ENCODE data around the gene PCED1A. TPM values are rescaled to one million over a fixed set of nuclear protein-coding genes. Genes with fewer than 3 reads are reported as not detected.

The PCED1A gene
- total and polyA plus RNA-seq, 4 donors, result 6.8 to 13.4 (median 13.0) TPM

GRCh38 chr20:2816583-2817340 lies 23.7 kb downstream of the PCED1A start:
- Histone ChIP-seq H3K27me3 (ENCODE audit: control insufficient read depth in 4 of 4, insufficient read depth in 4 of 4, low read length in 3 of 4) (no peaks in the 10 kb centered on the region), H3K36me3 (ENCODE audit: control insufficient read depth in 4 of 4, insufficient read depth in 3 of 4, low read depth in 1 of 4, low read length in 3 of 4) (no peaks in the 10 kb centered on the region), H3K4me3 (ENCODE audit: low read depth in 1 of 3, low read length in 3 of 3) (no peak overlapping the region), H3K9ac (ENCODE audit: low read depth in 1 of 2, low read length in 2 of 2) (no peak overlapping the region), H3K4me1 (ENCODE audit: control insufficient read depth in 4 of 4, insufficient read depth in 4 of 4, low read length in 3 of 4) (peaks cover 0 to 3% (median 1%) of the 10 kb centered on the region in 4 donors), H3K9me3 (ENCODE audit: control insufficient read depth in 4 of 4, low read length in 3 of 4) (peaks cover 0 to 1% (median 0%) of the 10 kb centered on the region in 4 donors), H3K27ac (ENCODE audit: low read depth in 1 of 2, low read length in 2 of 2) (no peak overlapping the region)
- no peak for TF ChIP-seq MAX (IDR thresholded peaks at IDR 0.05)
- no peak for TF ChIP-seq HNF4G (IDR thresholded peaks at IDR 0.05)
- TF ChIP-seq ZBTB33 (IDR thresholded peaks at IDR 0.05), result no peak
- TF ChIP-seq CTCF (IDR thresholded peaks at IDR 0.05; ENCODE audit: low read depth, low read length, missing input control), result no peak
- TF ChIP-seq REST (IDR thresholded peaks at IDR 0.05), result no peak
- no peak for TF ChIP-seq TAF1 (conservative IDR thresholded peaks at IDR 0.05)
- TF ChIP-seq RAD21 (IDR thresholded peaks at IDR 0.05), result no peak
- TF ChIP-seq YY1 (IDR thresholded peaks at IDR 0.05), result no peak
- TF ChIP-seq FOXA1 (IDR thresholded peaks at IDR 0.05), result no peak
- no peak for TF ChIP-seq EGR1 (IDR thresholded peaks at IDR 0.05; ENCODE audit: low read depth in 2 of 2)
- TF ChIP-seq HNF4A (conservative IDR thresholded peaks at IDR 0.05), result no peak
- no peak for TF ChIP-seq FOXA2 (IDR thresholded peaks at IDR 0.05)
- no peak for TF ChIP-seq SP1 (IDR thresholded peaks at IDR 0.05)
- no peak for TF ChIP-seq GABPA (IDR thresholded peaks at IDR 0.05 in 1 of 2, conservative IDR thresholded peaks at IDR 0.05 in 1 of 2)
- no peak for TF ChIP-seq JUND (IDR thresholded peaks at IDR 0.05)
- TF ChIP-seq ATF3 (IDR thresholded peaks at IDR 0.05), result no peak
- no peak for TF ChIP-seq NR2F2 (IDR thresholded peaks at IDR 0.05)
- TF ChIP-seq RXRA (IDR thresholded peaks at IDR 0.05), result no peak
- DNase-seq (ENCODE audit: low spot score), result no peak
- 78% methylated on average over 20 of the region's 20 CpGs for WGBS

All from liver (tissue), 9 donors.